Astrocyte (in vitro differentiated cells and primary cell): Measurements from ENCODE around the gene PPP2R5B. TPM values are rescaled to one million over a fixed set of nuclear protein-coding genes. Genes with fewer than 3 reads are reported as not detected.
A peak's percentile ranks its signal among the peaks of the same experiment; 100 is the strongest.

Experiments used
- DNase-seq: peaks from one replicate; pipeline ENCODE4 v3.0.0-alpha.2; 2010; ENCODE audit warnings: low read depth
- FAIRE-seq: peaks from 2 replicates; lab custom pipeline; 2011; peaks lifted over from hg19 to GRCh38; lab: Jason Lieb, UNC
- H2AFZ ChIP-seq: 2 replicates; pipeline ENCODE4 v1.6.0; 2012; ENCODE audit warnings: low read depth, low read length, inconsistent platforms
- H3K27ac ChIP-seq: 2 replicates; pipeline ENCODE4 v1.5.1; 2011; ENCODE audit warnings: low read depth, low read length, inconsistent platforms
- H3K27me3 ChIP-seq: 2 replicates; pipeline ENCODE4 v1.6.0; 2011; ENCODE audit warnings: low read length, inconsistent platforms; ENCODE audit not compliant: insufficient read depth
- H3K36me3 ChIP-seq: 2 replicates; pipeline ENCODE4 v1.5.1; 2011; ENCODE audit warnings: low read length, inconsistent platforms; ENCODE audit not compliant: insufficient read depth
- H3K4me1 ChIP-seq: 2 replicates; pipeline ENCODE4 v1.5.1; 2011; ENCODE audit warnings: low read length, inconsistent platforms; ENCODE audit not compliant: insufficient read depth
- H3K4me2 ChIP-seq: 2 replicates; pipeline ENCODE4 v1.6.0; 2012; ENCODE audit warnings: low read length, inconsistent platforms
- H3K4me3 ChIP-seq: 2 replicates; pipeline ENCODE4 v1.5.1; 2011; ENCODE audit warnings: low read depth, mild to moderate bottlenecking, low read length, inconsistent platforms; ENCODE audit not compliant: insufficient read depth
- H3K79me2 ChIP-seq: 2 replicates; pipeline ENCODE4 v1.6.0; 2012; ENCODE audit warnings: mild to moderate bottlenecking, low read length, inconsistent platforms; ENCODE audit not compliant: insufficient read depth
- H3K9ac ChIP-seq: 2 replicates; pipeline ENCODE4 v1.6.0; 2012; ENCODE audit warnings: mild to moderate bottlenecking, low read length, inconsistent platforms
- H3K9me3 ChIP-seq: 2 replicates; pipeline ENCODE4 v1.5.1; 2012; ENCODE audit warnings: low read depth, mild to moderate bottlenecking, low read length, inconsistent platforms; ENCODE audit not compliant: insufficient read depth
- H4K20me1 ChIP-seq: 2 replicates; pipeline ENCODE4 v1.6.0; 2012; ENCODE audit warnings: low read length, inconsistent platforms; ENCODE audit not compliant: insufficient read depth
- H3K27ac Mint-ChIP-seq: one replicate; pipeline ENCODE4 v1.8.0; 2021; ENCODE audit warnings: mild to moderate bottlenecking, mixed read lengths; ENCODE audit not compliant: unreplicated experiment
- H3K27me3 Mint-ChIP-seq: one replicate; pipeline ENCODE4 v1.8.0; 2021; ENCODE audit warnings: low read depth, mixed read lengths; ENCODE audit not compliant: unreplicated experiment
- H3K36me3 Mint-ChIP-seq: one replicate; pipeline ENCODE4 v1.8.0; 2021; ENCODE audit warnings: low read depth, mixed read lengths; ENCODE audit not compliant: unreplicated experiment
- H3K4me1 Mint-ChIP-seq: one replicate; pipeline ENCODE4 v1.8.0; 2021; ENCODE audit warnings: low read depth, mixed read lengths; ENCODE audit not compliant: unreplicated experiment
- H3K4me3 Mint-ChIP-seq: one replicate; pipeline ENCODE4 v1.8.0; 2021; ENCODE audit warnings: mild to moderate bottlenecking, moderate library complexity, mixed read lengths; ENCODE audit not compliant: unreplicated experiment
- H3K9me3 Mint-ChIP-seq: one replicate; pipeline ENCODE4 v1.8.0; 2021; ENCODE audit warnings: mild to moderate bottlenecking, mixed read lengths; ENCODE audit not compliant: unreplicated experiment
- CTCF ChIP-seq: IDR thresholded peaks from 2 replicates; pipeline ENCODE4 v1.5.1; 2011; ENCODE audit warnings: low read depth, mild to moderate bottlenecking, inconsistent platforms, low read length, moderate library complexity; ENCODE audit not compliant: insufficient read depth
- EZH2 ChIP-seq: IDR thresholded peaks from 2 replicates; pipeline ENCODE4 v1.6.1; 2012; ENCODE audit warnings: mild to moderate bottlenecking, low read length, inconsistent platforms; ENCODE audit not compliant: insufficient read depth
- total RNA-seq: library from RNA; stranded (reverse); gene quantifications from 2 replicates; pipeline ENCODE4 v1.2.1, GENCODE V29; 2021

The PPP2R5B gene
- total RNA-seq, 1 donor from 2014 or later: 24.1 TPM

- Histone ChIP-seq H3K4me2 (peak overlapping the region; percentile 98), H3K27ac (peak overlapping the region; percentile 69), H3K27me3 (no peaks in the 10 kb centered on the region), H2AFZ (peak overlapping the region; percentile 59), H3K9me3 (no peaks in the 10 kb centered on the region), H3K79me2 (peaks cover 51% of the 10 kb centered on the region), H4K20me1 (peaks cover 51% of the 10 kb centered on the region), H3K4me3 (peak overlapping the region; percentile 96), H3K36me3 (peaks cover 9% of the 10 kb centered on the region), H3K9ac (peak overlapping the region; percentile 92), H3K4me1 (peaks cover 30% of the 10 kb centered on the region)
- Mint-ChIP-seq H3K4me1 (peaks cover 25% of the 10 kb centered on the region), H3K4me3 (peak overlapping the region; percentile 98), H3K36me3 (peaks cover 24% of the 10 kb centered on the region), H3K27ac (peak overlapping the region; percentile 89), H3K9me3 (no peaks in the 10 kb centered on the region), H3K27me3 (no peaks in the 10 kb centered on the region)
- no peak for DNase-seq
- FAIRE-seq: no peak
- TF ChIP-seq EZH2: no peak
- no peak for TF ChIP-seq CTCF
Observed at GRCh38 chr11:64877390-64878222, 46.9 kb upstream of the PPP2R5B start.

- Histone ChIP-seq H2AFZ (peak overlapping the region; percentile 59), H3K9me3 (no peaks in the 10 kb centered on the region), H3K27me3 (no peaks in the 10 kb centered on the region), H4K20me1 (peaks cover 46% of the 10 kb centered on the region), H3K9ac (peak overlapping the region; percentile 92), H3K27ac (peak overlapping the region; percentile 69), H3K4me2 (peak overlapping the region; percentile 98), H3K36me3 (peaks cover 3% of the 10 kb centered on the region), H3K4me3 (peak overlapping the region; percentile 96), H3K79me2 (peaks cover 46% of the 10 kb centered on the region), H3K4me1 (peaks cover 30% of the 10 kb centered on the region)
- peak overlapping the region; percentile 62 for H3K27ac Mint-ChIP-seq
- peaks cover 20% of the 10 kb centered on the region for H3K36me3 Mint-ChIP-seq
- no peaks in the 10 kb centered on the region for H3K27me3 Mint-ChIP-seq
- peak overlapping the region; percentile 98 for H3K4me3 Mint-ChIP-seq
- DNase-seq (no peak), FAIRE-seq (no peak)
- peaks cover 22% of the 10 kb centered on the region for H3K4me1 Mint-ChIP-seq
- TF ChIP-seq CTCF (no peak), EZH2 (no peak)
- no peaks in the 10 kb centered on the region for H3K9me3 Mint-ChIP-seq
Observed at GRCh38 chr11:64878223-64878493, 46.3 kb upstream of the PPP2R5B start.
